Duodenal mucosa (tissue), 2 donors: Measurements from ENCODE around the gene CMTR1.
"Not testable (repeated sequence)": the region's sequence is repeated elsewhere in the genome, so short reads cannot be mapped to it uniquely, and the experiment has no call there.

Source experiments
- H3K27ac ChIP-seq: one replicate; pipeline ENCODE4 v1.7.0; 2013; ENCODE audit warnings: low read depth, low read length
- H3K27me3 ChIP-seq, 2 donors: one replicate each; pipeline ENCODE4 v1.7.0; 2013; ENCODE audit warnings: low read length in 2 of 2, control low read depth in 1 of 2; ENCODE audit not compliant: insufficient read depth in 2 of 2, control insufficient read depth in 1 of 2
- H3K36me3 ChIP-seq, 2 donors: one replicate each; pipeline ENCODE4 v1.7.0; 2013; ENCODE audit warnings: low read length in 2 of 2, control low read depth in 1 of 2; ENCODE audit not compliant: insufficient read depth in 2 of 2, control insufficient read depth in 1 of 2
- H3K4me1 ChIP-seq, 2 donors: one replicate each; pipeline ENCODE4 v1.7.0; 2013; ENCODE audit warnings: low read length in 2 of 2, control low read depth in 1 of 2; ENCODE audit not compliant: insufficient read depth in 2 of 2, control insufficient read depth in 1 of 2
- H3K4me3 ChIP-seq, 2 donors: one replicate each; pipeline ENCODE4 v1.7.0; 2013; ENCODE audit warnings: low read length in 2 of 2, low read depth in 1 of 2
- H3K9ac ChIP-seq, 2 donors: one replicate each; pipeline ENCODE4 v1.7.0; 2013; ENCODE audit warnings: low read length in 2 of 2, low read depth in 1 of 2
- H3K9me3 ChIP-seq, 2 donors: one replicate each; pipeline ENCODE4 v1.7.0; 2013; ENCODE audit warnings: low read length in 2 of 2, control low read depth in 1 of 2; ENCODE audit not compliant: control insufficient read depth in 1 of 2

CMTR1 gene

GRCh38 chr6:37491830-37492208 lies 58.8 kb downstream of the CMTR1 start:
- H3K4me1 ChIP-seq = peaks cover 0 to 7% of the 10 kb centered on the region in 2 donors
- H3K9ac ChIP-seq = no peak overlapping the region
- no peak overlapping the region for H3K27ac ChIP-seq

GRCh38 chr6:37492236-37492972 lies 59.4 kb downstream of the CMTR1 start:
- Histone ChIP-seq H3K27ac (no peak overlapping the region), H3K4me1 (peaks cover 0 to 7% of the 10 kb centered on the region in 2 donors), H3K9ac (no peak overlapping the region), H3K36me3 (no peaks in the 10 kb centered on the region), H3K27me3 (no peaks in the 10 kb centered on the region), H3K9me3 (no peaks in the 10 kb centered on the region), H3K4me3 (no peak overlapping the region)

More at GRCh38 chr6:37491830-37492208, 58.8 kb downstream of the CMTR1 start:
- no peaks in the 10 kb centered on the region for H3K9me3 ChIP-seq
- H3K36me3 ChIP-seq = no peaks in the 10 kb centered on the region
- no peaks in the 10 kb centered on the region for H3K27me3 ChIP-seq
- H3K4me3 ChIP-seq = no peak overlapping the region

- Histone ChIP-seq H3K27me3 (no peaks in the 10 kb centered on the region), H3K9me3 (no peaks in the 10 kb centered on the region), H3K4me3 (no peak overlapping the region), H3K4me1 (peaks cover 0 to 7% of the 10 kb centered on the region in 2 donors), H3K27ac (no peak overlapping the region), H3K36me3 (no peaks in the 10 kb centered on the region), H3K9ac (no peak overlapping the region)
Measured at GRCh38 chr6:37492991-37493660, 60.1 kb downstream of the CMTR1 start.

GRCh38 chr6:37493661-37493995 lies 60.6 kb downstream of the CMTR1 start:
- H3K4me3 ChIP-seq = no peak overlapping the region
- H3K9me3 ChIP-seq = no peaks in the 10 kb centered on the region
- H3K36me3 ChIP-seq = no peaks in the 10 kb centered on the region
- no peak overlapping the region for H3K9ac ChIP-seq
- H3K27ac ChIP-seq = no peak overlapping the region
- H3K4me1 ChIP-seq = peaks cover 0 to 7% of the 10 kb centered on the region in 2 donors
- no peaks in the 10 kb centered on the region for H3K27me3 ChIP-seq

GRCh38 chr6:37495244-37495934 lies 62.4 kb downstream of the CMTR1 start:
- Histone ChIP-seq H3K9me3 (no peaks in the 10 kb centered on the region), H3K27me3 (no peaks in the 10 kb centered on the region), H3K4me1 (peaks cover 4 to 13% of the 10 kb centered on the region in 2 donors), H3K27ac (no peak overlapping the region), H3K4me3 (no peak overlapping the region), H3K36me3 (no peaks in the 10 kb centered on the region), H3K9ac (no peak overlapping the region)

GRCh38 chr6:37496951-37497885 lies 64.2 kb downstream of the CMTR1 start:
- Histone ChIP-seq H3K36me3 (no peaks in the 10 kb centered on the region), H3K9me3 (no peaks in the 10 kb centered on the region), H3K4me3 (no peak overlapping the region), H3K4me1 (peaks cover 6 to 13% of the 10 kb centered on the region in 2 donors), H3K9ac (no peak overlapping the region), H3K27ac (no peak overlapping the region), H3K27me3 (no peaks in the 10 kb centered on the region)

GRCh38 chr6:37499433-37500293 lies 66.6 kb downstream of the CMTR1 start, which contains the start of gene CCDC167:
Gene CCDC167 (minus strand): TSS chr6:37499893. CDS start chr6:37499863, 30 bp downstream.
- peak within 1 kb of the TSS; percentile 67 to 78 for H3K9ac ChIP-seq
- H3K9me3 ChIP-seq = no peaks in the 10 kb centered on the region
- peak within 1 kb of the TSS; percentile 88 to 90 for H3K4me3 ChIP-seq
- H3K4me1 ChIP-seq = peaks cover 6 to 9% of the 10 kb centered on the region in 2 donors
- H3K27me3 ChIP-seq = no peaks in the 10 kb centered on the region
- H3K36me3 ChIP-seq = no peaks in the 10 kb centered on the region
- no peak within 1 kb of the TSS for H3K27ac ChIP-seq

GRCh38 chr6:37500294-37500608 lies 67.2 kb downstream of the CMTR1 start:
- Histone ChIP-seq H3K4me1 (peaks cover 6 to 9% of the 10 kb centered on the region in 2 donors), H3K27ac (no peak overlapping the region), H3K27me3 (no peaks in the 10 kb centered on the region), H3K4me3 (peak overlapping the region; percentile 88 to 90), H3K9ac (no peak overlapping the region), H3K36me3 (no peaks in the 10 kb centered on the region), H3K9me3 (no peaks in the 10 kb centered on the region)

- not testable (repeated sequence) for H3K4me1 ChIP-seq, H3K36me3 ChIP-seq, H3K27me3 ChIP-seq, H3K9ac ChIP-seq, H3K9me3 ChIP-seq, H3K4me3 ChIP-seq, H3K27ac ChIP-seq
Measured at GRCh38 chr6:37500904-37501303, 67.9 kb downstream of the CMTR1 start.
